ENCODE measurements around the gene ZNF273. TPM values are rescaled to one million over a fixed set of nuclear protein-coding genes. Genes with fewer than 3 reads are reported as not detected.
A peak's percentile ranks its signal among the peaks of the same experiment; 100 is the strongest.
"Not testable (repeated sequence)": the region's sequence is repeated elsewhere in the genome, so short reads cannot be mapped to it uniquely, and the experiment has no call there.

Gene ZNF273
- total RNA-seq = 1 to 10 TPM; 5.9 to 9.0 (median 7.4) TPM
- total RNA-seq (2013) = 10.0 TPM
- 3.7 to 32.0 (median 15.1) reads per million in 29 experiments for total RNA-seq

DNA sequence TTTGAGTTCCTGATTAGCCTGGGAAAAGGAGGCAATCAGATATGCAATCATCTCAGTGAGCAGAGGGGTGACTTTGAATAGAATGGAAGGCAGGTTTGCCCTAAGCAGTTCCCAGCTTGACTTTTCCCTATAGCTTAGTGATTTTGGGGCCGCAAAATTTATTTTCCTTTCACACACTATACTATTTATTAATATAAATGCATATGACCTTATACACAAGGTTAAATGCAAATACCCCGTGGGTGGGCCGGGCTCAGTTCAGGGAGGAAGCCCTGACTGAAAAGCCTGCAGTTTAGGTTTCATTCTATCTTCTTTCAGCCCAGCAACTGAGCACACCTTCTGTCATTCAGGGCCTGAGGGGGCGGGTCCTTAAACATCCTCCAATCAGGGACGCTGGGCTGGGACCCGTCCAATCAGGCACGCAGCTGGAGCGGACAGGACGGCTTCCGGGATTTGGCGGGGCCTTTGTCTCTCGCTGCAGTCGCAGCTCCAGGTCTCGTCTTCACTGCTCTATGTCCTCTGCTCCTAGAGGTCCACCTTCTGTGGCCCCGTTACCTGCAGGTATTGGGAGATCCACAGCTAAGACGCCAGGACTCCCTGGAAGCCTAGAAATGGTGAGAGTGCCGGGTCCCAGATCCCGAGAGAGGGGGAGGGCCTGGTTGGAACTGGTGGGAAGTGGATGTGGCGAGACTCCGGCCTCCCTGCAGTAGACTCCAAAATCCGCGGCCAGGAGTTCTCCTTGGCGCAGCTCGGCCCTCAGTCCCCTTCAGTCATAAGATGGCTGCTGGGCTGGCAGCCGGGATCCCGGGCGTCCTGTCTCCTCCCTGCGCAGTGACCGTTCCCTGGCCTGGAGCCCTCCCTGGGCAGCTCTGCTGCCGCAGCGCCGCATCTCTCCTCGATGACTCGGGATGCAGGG, at the start of gene ZNF273:
TSS of gene ZNF273 (plus strand) at position 468 of the 916 bp plus-strand sequence. CDS start at position 513, 45 bp downstream.
- ATAC-seq (replicated peaks in 1 of 4) (peak; percentile 100), DNase-seq (peak; percentile 82 to 95 (median 91))
- H3K4me1 Mint-ChIP-seq = peaks cover 42 to 52% (median 50%) of the 10 kb centered on the region in 3 donors
- ChIA-PET POLR2A (interaction anchor here (0.5 to 1.2 kb wide), 5 partner anchors 97 to 151 kb away, joined by 3 to 5 read pairs (median 3); partner anchors contain the start of gene ERV3-1 (in 1 of the 2)), CTCF (interaction anchor here in 1 of 2 donors (0.8 kb wide), 1 partner anchor 109 kb away, joined by 3 read pairs; the partner anchor contains the start of gene ZNF138)
- H3K27me3 ChIP-seq (replicated peaks in 1 of 2; ENCODE audit: control insufficient read depth in 2 of 2, extremely low read depth in 1 of 2, insufficient read depth in 2 of 2, low read length in 1 of 2) = no peaks in the 10 kb centered on the region
- H3K9me3 Mint-ChIP-seq = no peaks in the 10 kb centered on the region
- H3K27me3 Mint-ChIP-seq = no peaks in the 10 kb centered on the region
- no peaks in the 10 kb centered on the region for H3K9me3 ChIP-seq
- WGBS (ENCODE audit: insufficient coverage) = under 1% methylated on average over 30 of the region's 34 CpGs
- no peaks in the 10 kb centered on the region for H3K36me3 ChIP-seq (ENCODE audit: control insufficient read depth in 2 of 2, extremely low read depth in 1 of 2, insufficient read depth in 1 of 2, low read length in 1 of 2)
- H3K27ac Mint-ChIP-seq = peak within 1 kb of the TSS; percentile 81 to 93
- H3K36me3 Mint-ChIP-seq = no peaks in the 10 kb centered on the region
- peak within 1 kb of the TSS; percentile 97 to 98 (median 97) for H3K4me3 Mint-ChIP-seq
- peak within 1 kb of the TSS; percentile 96 to 99 for H3K4me3 ChIP-seq (ENCODE audit: control insufficient read depth in 1 of 2, extremely low read depth in 1 of 2, low read length in 1 of 2)
- peaks cover 5 to 23% of the 10 kb centered on the region in 2 experiments for H3K4me1 ChIP-seq (ENCODE audit: control insufficient read depth in 1 of 2, extremely low read depth in 1 of 2, insufficient read depth in 2 of 2, low read length in 2 of 2)
- H3K27ac ChIP-seq (ENCODE audit: low read length) = peak within 1 kb of the TSS; percentile 74

DNA sequence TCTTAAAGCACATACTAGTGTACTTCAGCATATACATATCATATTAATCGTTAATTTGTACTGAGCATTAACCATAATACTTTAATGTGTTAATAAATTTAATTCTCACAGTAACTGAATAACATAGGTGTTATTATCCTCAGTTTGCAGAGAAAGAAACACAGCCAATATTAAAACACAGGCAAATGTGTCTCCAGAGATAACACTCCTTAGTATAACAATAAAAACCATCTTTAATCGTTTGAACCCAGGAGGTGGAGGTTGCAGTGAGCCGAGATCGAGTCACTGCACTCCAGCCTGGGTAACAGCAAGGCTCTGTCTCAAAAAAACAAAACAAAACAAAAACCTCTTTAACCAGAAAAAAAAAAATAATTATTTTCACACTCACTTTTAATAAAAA, 49.4 kb upstream of the ZNF273 start:
- Histone ChIP-seq H3K27ac (ENCODE audit: low read length) (no peak overlapping the region), H3K27me3 (replicated peaks in 1 of 2; ENCODE audit: control insufficient read depth in 2 of 2, extremely low read depth in 1 of 2, insufficient read depth in 2 of 2, low read length in 1 of 2) (no peaks in the 10 kb centered on the region), H3K4me3 (ENCODE audit: control insufficient read depth in 1 of 2, extremely low read depth in 1 of 2, low read length in 1 of 2) (no peak overlapping the region), H3K4me1 (ENCODE audit: control insufficient read depth in 1 of 2, extremely low read depth in 1 of 2, insufficient read depth in 2 of 2, low read length in 2 of 2) (no peaks in the 10 kb centered on the region), H3K9me3 (no peaks in the 10 kb centered on the region), H3K36me3 (ENCODE audit: control insufficient read depth in 2 of 2, extremely low read depth in 1 of 2, insufficient read depth in 1 of 2, low read length in 1 of 2) (no peaks in the 10 kb centered on the region)
- Mint-ChIP-seq H3K4me1 (no peaks in the 10 kb centered on the region), H3K27ac (no peak overlapping the region), H3K27me3 (no peaks in the 10 kb centered on the region), H3K9me3 (peaks cover 3 to 5% (median 5%) of the 10 kb centered on the region in 3 donors), H3K4me3 (no peak overlapping the region), H3K36me3 (peaks cover 4% of the 10 kb centered on the region)
- no CpG with 5 or more reads among the region's 4 CpGs for WGBS (ENCODE audit: insufficient coverage)
- ChIA-PET POLR2A (no interaction called here), CTCF (no interaction called here)
- ATAC-seq (replicated peaks in 1 of 4) (no peak), DNase-seq (no peak)

DNA sequence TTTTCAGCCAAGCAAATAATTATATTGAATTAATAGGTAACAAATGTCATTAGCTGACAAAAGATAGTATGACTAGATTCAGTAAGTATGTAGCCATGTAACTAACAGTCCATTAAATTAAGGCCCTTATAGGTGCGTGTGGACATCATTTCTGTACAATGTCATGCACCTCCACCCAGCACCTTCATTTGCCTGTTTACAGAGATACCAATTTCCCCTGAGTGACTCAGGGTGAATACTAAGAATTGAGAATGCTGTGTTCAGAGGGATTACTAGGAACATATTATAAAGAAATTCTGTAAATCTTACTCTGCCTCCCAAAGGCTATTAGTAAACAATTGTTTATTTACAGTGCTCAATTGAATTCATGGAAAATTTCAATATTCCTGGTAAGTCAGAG, 48.1 kb upstream of the ZNF273 start:
- ChIA-PET CTCF (no interaction called here), POLR2A (no interaction called here)
- peaks cover 4% of the 10 kb centered on the region for H3K36me3 Mint-ChIP-seq
- Histone ChIP-seq H3K27ac (ENCODE audit: low read length) (no peak overlapping the region), H3K4me3 (ENCODE audit: control insufficient read depth in 1 of 2, extremely low read depth in 1 of 2, low read length in 1 of 2) (no peak overlapping the region), H3K36me3 (ENCODE audit: control insufficient read depth in 2 of 2, extremely low read depth in 1 of 2, insufficient read depth in 1 of 2, low read length in 1 of 2) (no peaks in the 10 kb centered on the region), H3K4me1 (ENCODE audit: control insufficient read depth in 1 of 2, extremely low read depth in 1 of 2, insufficient read depth in 2 of 2, low read length in 2 of 2) (no peaks in the 10 kb centered on the region), H3K27me3 (replicated peaks in 1 of 2; ENCODE audit: control insufficient read depth in 2 of 2, extremely low read depth in 1 of 2, insufficient read depth in 2 of 2, low read length in 1 of 2) (no peaks in the 10 kb centered on the region), H3K9me3 (no peaks in the 10 kb centered on the region)
- no peak overlapping the region for H3K27ac Mint-ChIP-seq
- H3K9me3 Mint-ChIP-seq = peaks cover 0 to 3% (median 0%) of the 10 kb centered on the region in 3 donors
- H3K4me3 Mint-ChIP-seq = no peak overlapping the region
- no peaks in the 10 kb centered on the region for H3K4me1 Mint-ChIP-seq
- ATAC-seq (replicated peaks in 1 of 4) (no peak), DNase-seq (no peak)
- no peaks in the 10 kb centered on the region for H3K27me3 Mint-ChIP-seq
- no CpG with 5 or more reads among the region's 1 CpG for WGBS (ENCODE audit: insufficient coverage)

DNA sequence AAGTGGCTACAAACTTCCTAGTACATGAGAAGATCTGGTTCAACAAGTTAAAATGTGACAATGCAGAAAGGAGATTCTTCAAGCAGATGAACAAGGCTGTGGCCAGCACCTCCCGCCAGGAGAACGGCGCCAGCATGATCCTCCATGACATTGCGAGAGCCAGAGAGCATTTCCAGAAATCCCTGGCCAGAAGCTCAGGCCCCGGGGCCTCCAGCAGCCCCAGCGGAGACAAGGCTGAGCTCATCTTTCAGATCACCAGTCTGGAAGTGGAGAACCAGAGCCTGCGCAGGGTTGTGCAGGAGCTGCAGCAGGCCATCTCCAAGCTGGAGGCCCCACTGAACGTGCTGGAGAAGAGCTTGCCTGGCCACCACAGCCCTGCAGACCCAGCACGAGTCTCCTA, 40.1 kb upstream of the ZNF273 start:
- POLR2A ChIA-PET = no interaction called here
- Mint-ChIP-seq H3K4me1 (no peaks in the 10 kb centered on the region), H3K4me3 (no peak overlapping the region), H3K27ac (no peak overlapping the region), H3K36me3 (no peaks in the 10 kb centered on the region), H3K27me3 (no peaks in the 10 kb centered on the region), H3K9me3 (peaks cover 0 to 9% (median 7%) of the 10 kb centered on the region in 3 donors)
- H3K27me3 ChIP-seq (replicated peaks in 1 of 2; ENCODE audit: control insufficient read depth in 2 of 2, extremely low read depth in 1 of 2, insufficient read depth in 2 of 2, low read length in 1 of 2) = peaks cover 0 to 3% of the 10 kb centered on the region in 2 experiments
- CTCF ChIA-PET = no interaction called here
- WGBS (ENCODE audit: insufficient coverage) = 82% methylated on average over 9 of the region's 9 CpGs
- no peak for ATAC-seq (replicated peaks in 1 of 4)
- H3K9me3 ChIP-seq = no peaks in the 10 kb centered on the region
- peak in 1 of 35 experiments; percentile 2 for DNase-seq
- H3K36me3 ChIP-seq (ENCODE audit: control insufficient read depth in 2 of 2, extremely low read depth in 1 of 2, insufficient read depth in 1 of 2, low read length in 1 of 2) = no peaks in the 10 kb centered on the region
- no peak overlapping the region for H3K4me3 ChIP-seq (ENCODE audit: control insufficient read depth in 1 of 2, extremely low read depth in 1 of 2, low read length in 1 of 2)
- no peak overlapping the region for H3K27ac ChIP-seq (ENCODE audit: low read length)
- H3K4me1 ChIP-seq (ENCODE audit: control insufficient read depth in 1 of 2, extremely low read depth in 1 of 2, insufficient read depth in 2 of 2, low read length in 2 of 2) = no peaks in the 10 kb centered on the region

DNA sequence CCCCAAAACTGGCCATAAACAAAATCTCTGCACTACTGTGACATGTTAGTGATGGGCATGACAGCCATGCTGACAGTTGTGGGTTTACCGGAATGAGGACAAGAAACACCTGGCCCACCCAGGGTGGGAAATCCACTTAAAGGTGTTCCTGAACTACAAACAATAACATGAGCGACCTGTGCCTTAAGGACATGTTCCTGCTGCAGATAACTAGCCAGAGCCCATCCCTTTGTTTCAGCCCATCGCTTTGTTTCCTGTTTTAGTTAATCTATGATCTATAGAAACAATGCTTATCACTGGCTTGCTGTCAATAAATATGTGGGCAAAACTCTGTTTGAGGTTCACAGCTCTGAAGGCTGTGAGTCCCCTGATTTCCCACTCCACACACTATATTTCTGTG, 39.5 kb upstream of the ZNF273 start:
- H3K27me3 ChIP-seq (replicated peaks in 1 of 2; ENCODE audit: control insufficient read depth in 2 of 2, extremely low read depth in 1 of 2, insufficient read depth in 2 of 2, low read length in 1 of 2); H3K9me3 Mint-ChIP-seq; H3K4me1 ChIP-seq (ENCODE audit: control insufficient read depth in 1 of 2, extremely low read depth in 1 of 2, insufficient read depth in 2 of 2, low read length in 2 of 2); ATAC-seq (replicated peaks in 1 of 4); DNase-seq; H3K27ac Mint-ChIP-seq; H3K4me3 ChIP-seq (ENCODE audit: control insufficient read depth in 1 of 2, extremely low read depth in 1 of 2, low read length in 1 of 2); H3K36me3 Mint-ChIP-seq; H3K4me1 Mint-ChIP-seq; H3K27me3 Mint-ChIP-seq; POLR2A ChIA-PET; CTCF ChIA-PET; H3K36me3 ChIP-seq (ENCODE audit: control insufficient read depth in 2 of 2, extremely low read depth in 1 of 2, insufficient read depth in 1 of 2, low read length in 1 of 2); H3K4me3 Mint-ChIP-seq; H3K9me3 ChIP-seq; H3K27ac ChIP-seq (ENCODE audit: low read length): not testable (repeated sequence)
- WGBS (ENCODE audit: insufficient coverage) = 89% methylated on average over 1 of the region's 3 CpGs

DNA sequence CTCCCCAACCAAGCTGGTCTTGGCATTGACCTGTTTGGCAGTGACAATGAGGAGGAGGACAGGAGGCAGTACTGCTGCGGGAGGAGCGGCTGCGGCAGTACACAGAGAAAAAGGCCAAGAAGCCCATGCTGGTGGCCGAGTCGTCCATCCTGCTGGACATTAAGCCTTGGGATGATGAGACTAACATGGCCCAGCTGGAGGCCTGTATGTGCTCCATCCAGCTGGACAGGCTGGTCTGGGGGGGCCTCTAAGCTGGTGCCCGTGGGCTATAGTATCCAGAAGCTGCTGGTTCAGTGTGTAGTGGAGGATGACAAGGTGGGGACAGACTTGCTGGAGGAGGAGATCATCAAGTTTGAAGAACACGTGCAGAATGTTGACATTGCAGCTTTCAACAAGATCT, 39.1 kb upstream of the ZNF273 start:
- no peaks in the 10 kb centered on the region for H3K4me1 Mint-ChIP-seq
- no peaks in the 10 kb centered on the region for H3K4me1 ChIP-seq (ENCODE audit: control insufficient read depth in 1 of 2, extremely low read depth in 1 of 2, insufficient read depth in 2 of 2, low read length in 2 of 2)
- H3K27me3 ChIP-seq (replicated peaks in 1 of 2; ENCODE audit: control insufficient read depth in 2 of 2, extremely low read depth in 1 of 2, insufficient read depth in 2 of 2, low read length in 1 of 2) = peaks cover 0 to 3% of the 10 kb centered on the region in 2 experiments
- ATAC-seq (replicated peaks in 1 of 4) (no peak), DNase-seq (no peak)
- WGBS (ENCODE audit: insufficient coverage) = 91% methylated on average over 6 of the region's 7 CpGs
- no peaks in the 10 kb centered on the region for H3K9me3 ChIP-seq
- H3K27me3 Mint-ChIP-seq = no peaks in the 10 kb centered on the region
- ChIA-PET POLR2A (no interaction called here), CTCF (no interaction called here)
- H3K4me3 ChIP-seq (ENCODE audit: control insufficient read depth in 1 of 2, extremely low read depth in 1 of 2, low read length in 1 of 2) = no peak overlapping the region
- no peak overlapping the region for H3K4me3 Mint-ChIP-seq
- H3K27ac Mint-ChIP-seq = no peak overlapping the region
- no peak overlapping the region for H3K27ac ChIP-seq (ENCODE audit: low read length)
- peaks cover 0 to 9% (median 7%) of the 10 kb centered on the region in 3 donors for H3K9me3 Mint-ChIP-seq
- no peaks in the 10 kb centered on the region for H3K36me3 ChIP-seq (ENCODE audit: control insufficient read depth in 2 of 2, extremely low read depth in 1 of 2, insufficient read depth in 1 of 2, low read length in 1 of 2)
- no peaks in the 10 kb centered on the region for H3K36me3 Mint-ChIP-seq

Measured in T-cell (primary cell).